GM21723 (cell line): ENCODE measurements around the gene SMIM3.
A peak's percentile ranks its signal among the peaks of the same experiment; 100 is the strongest.
"Not testable (repeated sequence)": the region's sequence is repeated elsewhere in the genome, so short reads cannot be mapped to it uniquely, and the experiment has no call there.

Source experiments
- ATAC-seq: cut with Tn5 transposase; IDR thresholded peaks from one replicate; pipeline ENCODE4 v1.9.1; 2021; ENCODE audit warnings: mild to moderate bottlenecking, moderate library complexity; ENCODE audit not compliant: unreplicated experiment

Gene SMIM3, protein sequence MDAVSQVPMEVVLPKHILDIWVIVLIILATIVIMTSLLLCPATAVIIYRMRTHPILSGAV

DNA sequence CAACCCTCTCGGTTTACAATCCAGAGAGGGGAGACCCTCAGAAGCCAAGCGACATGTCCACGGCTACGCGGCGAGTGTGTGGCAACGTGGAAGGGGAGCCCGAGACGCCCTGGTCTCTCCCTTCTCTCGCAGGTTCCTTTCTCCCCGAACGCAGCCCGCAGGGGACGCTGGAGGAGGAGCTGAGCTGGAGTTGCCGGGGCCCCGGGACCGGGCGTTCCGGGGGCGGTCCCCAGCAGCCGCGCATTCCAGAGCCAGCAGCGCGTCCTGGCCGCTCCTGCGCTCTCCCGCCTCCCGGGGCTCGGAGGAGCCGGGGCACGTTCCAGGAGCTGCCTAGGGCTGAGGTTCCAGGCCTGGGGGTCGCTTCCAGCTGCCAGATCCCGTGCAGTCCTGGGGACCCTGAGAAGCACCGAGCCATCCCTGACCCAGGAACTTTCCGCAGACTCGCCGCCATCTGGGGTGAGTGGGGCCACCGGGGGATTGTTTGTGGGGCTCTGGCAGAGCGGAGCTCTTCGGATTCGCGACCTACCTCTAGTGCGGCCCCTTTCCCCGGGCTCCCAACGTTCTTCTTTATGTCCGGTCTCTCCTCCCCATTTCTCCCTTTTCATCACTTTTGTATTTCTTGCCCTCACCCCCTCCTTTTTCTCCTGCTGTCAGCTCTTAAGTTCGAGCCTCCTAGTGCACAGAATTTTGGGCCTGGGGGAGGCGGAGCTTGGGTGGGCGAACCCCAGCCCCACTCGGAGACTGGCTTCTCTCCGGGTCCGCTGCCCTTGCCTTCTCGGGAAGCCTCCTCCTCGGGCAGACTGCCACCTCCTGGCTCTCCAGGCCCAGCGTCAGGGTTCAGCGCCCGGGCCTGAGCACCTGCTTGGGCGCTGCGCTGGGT lies at the start of gene SMIM3:
SMIM3 (plus strand) TSS at position 241 of the 880 bp plus-strand sequence. CDS start 16,684 bp downstream, outside the sequence.
- peak; percentile 38 for ATAC-seq

DNA sequence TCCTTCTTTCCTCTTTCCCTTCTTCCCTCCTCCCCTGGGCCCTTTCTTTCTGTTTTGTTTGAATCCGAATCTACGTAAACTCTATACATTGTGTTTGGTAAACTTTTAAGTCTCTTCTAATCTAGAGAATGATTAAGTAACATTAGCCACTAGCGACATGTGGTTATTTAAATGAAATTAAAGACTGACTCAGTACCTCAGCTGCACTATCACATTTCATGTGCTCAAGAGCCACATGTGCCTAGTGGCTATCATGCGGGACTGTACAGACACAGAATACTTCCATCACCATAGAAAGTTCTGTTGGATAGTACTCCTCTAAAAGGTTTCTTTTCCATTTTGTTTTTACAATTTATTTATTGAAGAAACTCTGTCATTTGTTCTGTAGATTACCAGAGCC lies 48.7 kb upstream of the SMIM3 start:
- no peak for ATAC-seq

DNA sequence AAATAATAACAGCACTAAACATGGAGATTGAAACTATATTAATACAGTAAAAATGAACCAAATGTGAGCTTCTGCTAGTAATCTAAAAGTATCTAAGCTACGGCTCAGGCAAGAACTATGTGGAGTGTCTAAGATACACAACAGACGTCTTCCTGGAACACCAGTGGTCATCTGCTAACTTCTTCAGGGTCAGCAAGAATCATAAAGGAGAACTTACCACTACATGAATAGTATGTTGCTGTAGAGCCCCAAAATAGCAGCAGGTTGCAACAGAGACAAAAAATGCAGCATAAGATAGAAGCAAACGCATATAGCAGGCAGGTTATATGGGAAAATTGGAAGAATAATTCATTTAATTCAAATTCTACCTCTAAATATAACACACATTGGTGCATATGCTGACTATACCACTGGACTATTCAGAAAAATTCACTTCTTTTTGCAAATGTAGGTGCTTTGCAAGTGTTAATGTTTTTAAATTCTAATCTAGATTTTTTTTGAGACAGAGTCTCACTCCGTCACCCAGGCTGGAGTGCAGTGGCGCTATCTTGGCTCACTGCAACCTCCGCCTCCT lies 46.8 kb upstream of the SMIM3 start:
- no peak for ATAC-seq

DNA sequence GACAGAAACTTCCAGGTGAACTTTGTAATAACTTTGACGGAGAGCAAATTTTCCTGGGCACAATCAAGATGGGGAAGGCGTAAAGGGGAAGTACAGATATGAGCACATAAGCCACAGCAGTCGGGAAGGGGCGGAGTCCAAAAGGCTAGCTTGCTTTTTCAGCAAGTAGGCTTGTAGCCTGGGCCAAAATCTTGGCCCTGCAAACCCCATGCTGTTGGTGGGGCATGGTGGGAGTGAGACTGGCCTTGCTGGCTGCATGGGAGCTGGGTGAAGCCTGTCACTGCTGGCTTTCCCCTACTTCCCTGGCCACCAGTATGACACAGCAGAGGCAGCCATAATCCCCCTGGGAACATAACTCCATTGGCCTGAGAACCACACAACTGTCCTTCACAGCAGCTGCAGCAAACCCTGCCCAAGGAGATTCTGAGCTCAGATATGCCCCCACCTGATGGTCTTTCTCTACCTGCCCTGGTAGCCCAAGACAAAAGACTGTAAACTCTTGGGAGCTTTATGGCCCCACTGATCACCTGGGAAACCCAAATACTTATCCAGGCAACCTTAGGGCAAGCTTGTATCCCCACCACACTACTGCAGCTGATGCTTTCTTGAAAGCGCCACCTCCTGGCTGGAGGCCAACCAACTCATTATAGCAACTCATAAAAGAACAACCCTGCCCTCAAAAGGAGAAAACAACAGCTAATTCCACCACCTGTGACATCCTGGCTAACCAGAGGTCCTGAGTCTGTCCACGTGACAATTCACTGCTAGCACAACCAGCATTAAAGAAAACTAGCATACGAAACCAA lies 43.8 kb upstream of the SMIM3 start:
- no peak for ATAC-seq

DNA sequence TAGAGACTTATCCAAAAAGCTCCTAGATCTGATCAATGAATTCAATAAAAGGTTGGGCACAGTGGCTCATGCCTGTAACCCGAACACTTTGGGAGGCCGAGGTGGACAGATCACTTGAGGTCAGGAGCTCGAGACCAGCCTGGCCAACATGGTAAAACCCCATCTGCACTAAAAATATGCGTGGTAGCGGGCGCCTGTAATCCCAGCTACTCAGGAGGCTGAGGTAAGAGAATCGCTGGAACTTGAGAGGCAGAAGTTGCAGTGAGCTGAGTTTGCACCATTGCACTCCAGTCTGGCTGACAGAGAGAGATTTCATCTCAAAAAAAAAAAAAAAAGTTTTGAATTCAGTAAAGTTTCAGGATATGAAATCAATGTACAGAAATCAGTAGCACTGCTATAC lies 39.7 kb upstream of the SMIM3 start:
- ATAC-seq, result no peak

DNA sequence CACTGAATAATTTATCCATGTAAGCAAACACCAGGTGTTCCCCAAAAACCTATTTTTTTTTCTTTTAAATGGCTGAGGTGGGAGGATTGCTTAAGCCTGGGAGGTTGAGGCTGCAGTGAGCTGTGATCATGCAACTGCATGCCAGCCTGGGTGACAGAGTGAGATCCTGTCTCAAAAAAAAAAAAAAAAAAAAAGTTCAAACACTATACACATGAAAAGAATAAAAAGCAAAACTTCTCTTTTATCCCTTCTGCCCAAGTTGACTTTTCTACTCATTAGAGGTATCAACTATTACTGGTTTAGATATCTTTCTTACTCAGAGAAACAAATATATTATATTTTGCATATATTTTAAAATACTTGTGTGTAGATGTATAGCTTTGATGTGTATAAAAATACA lies 37.6 kb upstream of the SMIM3 start:
- no peak for ATAC-seq

DNA sequence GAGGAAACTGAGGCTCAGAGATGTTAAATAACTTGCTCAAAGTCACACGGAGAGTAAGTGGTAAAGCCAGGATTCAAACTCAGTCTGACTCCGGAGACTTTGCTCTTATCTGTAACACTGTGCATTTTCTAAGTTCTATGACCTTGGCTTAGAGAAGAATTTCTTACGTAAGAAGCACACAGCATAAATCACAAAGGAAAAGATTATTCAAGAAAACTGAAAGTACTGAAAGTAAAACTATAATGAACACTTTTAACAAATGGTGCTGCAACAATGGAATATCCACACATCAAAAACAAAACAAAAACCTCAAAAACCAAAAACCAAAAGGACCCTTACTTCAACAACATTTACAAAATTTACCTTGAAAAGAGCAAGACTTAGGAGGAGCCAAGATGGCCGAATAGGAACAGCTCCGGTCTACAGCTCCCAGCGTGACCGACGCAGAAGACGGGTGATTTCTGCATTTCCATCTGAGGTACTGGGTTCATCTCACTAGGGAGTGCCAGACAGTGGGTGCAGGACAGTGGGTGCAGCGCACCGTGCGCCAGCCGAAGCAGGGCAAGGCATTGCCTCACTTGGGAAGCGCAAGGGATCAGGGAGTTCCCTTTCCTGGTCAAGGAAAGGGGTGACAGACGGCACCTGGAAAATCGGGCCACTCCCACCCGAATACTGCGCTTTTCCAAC lies 36.0 kb upstream of the SMIM3 start:
- ATAC-seq, result not testable (repeated sequence)

DNA sequence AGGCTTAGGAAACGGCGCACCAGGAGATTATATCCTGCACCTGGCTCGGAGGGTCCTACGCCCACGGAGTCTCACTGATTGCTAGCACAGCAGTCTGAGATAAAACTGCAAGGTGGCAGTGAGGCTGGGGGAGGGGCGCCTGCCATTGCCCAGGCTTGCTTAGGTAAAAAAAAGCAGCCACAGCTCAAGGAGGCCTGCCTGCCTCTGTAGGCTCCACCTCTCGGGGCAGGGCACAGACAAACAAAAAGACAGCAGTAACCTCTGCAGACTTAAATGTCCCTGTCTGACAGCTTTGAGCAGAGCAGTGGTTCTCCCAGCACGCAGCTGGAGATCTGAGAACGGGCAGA lies 35.4 kb upstream of the SMIM3 start:
- not testable (repeated sequence) for ATAC-seq

DNA sequence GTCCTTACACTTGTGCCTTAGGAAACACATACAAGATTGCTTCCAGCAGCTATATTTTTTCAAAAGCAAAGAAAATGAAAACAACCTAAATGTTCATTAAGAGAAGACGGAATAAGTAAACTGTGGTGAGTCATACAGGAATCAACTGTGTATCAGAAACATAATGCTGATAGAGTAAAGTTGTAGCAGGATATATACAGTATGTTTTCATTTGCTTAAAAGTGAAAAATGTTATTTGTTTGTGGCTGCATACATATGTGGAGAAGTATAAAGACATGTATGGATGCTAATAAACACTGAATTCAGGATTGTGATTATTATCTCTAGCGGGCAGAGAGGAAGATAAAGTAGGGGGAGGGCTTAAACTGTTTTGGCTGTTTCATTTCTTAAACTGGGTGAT lies 28.1 kb upstream of the SMIM3 start:
- no peak for ATAC-seq

DNA sequence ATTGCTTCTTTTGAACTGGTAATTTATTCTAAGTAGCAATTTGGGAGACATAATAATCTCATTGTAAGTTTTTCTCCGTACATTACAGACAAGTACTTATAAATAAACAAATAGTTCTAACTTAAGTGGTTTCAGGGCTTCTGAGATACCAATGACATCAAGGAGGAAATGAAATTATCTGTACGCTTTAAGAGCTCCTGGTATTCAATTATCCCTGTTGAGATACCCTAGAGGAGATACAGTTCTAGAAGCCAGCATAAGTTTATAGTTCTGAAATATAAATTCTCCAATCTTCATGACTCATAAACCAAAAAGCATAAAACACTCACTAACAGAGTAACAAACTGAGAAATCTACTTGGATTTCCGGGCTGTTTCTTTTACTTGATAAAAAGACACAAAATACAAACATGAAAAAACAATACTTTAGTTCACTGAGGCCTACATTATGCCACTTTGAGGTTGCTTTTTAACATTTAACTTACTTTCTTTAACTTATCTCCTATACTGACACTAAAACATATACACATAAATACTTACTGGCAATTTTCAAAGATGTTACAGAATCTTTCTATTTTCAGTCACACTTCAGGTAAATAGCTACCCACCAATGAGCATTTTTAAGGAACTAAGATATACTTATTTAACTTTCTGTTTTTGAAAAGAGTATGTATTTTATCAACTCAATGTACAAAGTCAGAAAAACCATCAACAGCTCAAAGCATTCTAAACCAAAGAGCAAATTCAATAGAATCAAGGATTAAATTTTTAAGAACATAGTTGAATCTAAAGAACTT lies 27.3 kb upstream of the SMIM3 start:
- ATAC-seq, result peak; percentile 64

DNA sequence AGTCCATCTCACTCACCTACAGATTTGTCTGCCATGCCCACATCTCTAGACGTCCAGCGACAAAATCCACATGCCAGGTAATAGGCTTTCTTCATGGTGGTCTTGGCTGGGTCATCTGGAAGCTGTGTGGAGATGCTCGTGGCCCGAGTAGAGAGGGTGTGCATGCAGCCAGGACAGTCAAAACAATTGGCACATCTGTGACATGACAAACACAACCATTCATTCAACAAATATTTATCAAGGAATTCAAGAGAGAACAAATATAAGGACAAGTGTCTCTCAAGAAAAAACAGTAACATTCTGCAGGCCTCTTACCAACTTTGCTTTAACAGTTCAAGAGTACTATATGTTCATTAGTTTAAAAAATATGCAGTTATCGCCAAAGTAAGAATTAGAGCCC lies 25.1 kb upstream of the SMIM3 start:
- no peak for ATAC-seq

DNA sequence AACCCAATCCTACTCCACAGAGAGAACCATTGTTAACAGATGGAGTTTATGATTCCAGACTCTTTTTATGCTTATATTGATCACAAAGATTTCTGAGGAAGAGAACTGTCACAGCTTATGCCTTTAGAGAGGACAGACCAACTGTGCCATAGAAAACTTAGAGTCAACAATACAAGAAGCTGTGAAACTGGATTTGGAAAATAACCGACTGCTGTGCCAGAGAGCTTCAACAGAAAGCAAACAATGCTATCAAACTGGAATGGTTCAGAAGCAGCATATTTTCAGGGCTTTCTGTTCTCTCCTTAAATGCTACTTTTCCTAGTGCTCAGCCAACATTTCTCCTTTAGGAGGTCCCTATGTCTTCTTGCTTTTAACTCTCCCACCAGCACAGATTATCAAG lies 24.7 kb upstream of the SMIM3 start:
- no peak for ATAC-seq

DNA sequence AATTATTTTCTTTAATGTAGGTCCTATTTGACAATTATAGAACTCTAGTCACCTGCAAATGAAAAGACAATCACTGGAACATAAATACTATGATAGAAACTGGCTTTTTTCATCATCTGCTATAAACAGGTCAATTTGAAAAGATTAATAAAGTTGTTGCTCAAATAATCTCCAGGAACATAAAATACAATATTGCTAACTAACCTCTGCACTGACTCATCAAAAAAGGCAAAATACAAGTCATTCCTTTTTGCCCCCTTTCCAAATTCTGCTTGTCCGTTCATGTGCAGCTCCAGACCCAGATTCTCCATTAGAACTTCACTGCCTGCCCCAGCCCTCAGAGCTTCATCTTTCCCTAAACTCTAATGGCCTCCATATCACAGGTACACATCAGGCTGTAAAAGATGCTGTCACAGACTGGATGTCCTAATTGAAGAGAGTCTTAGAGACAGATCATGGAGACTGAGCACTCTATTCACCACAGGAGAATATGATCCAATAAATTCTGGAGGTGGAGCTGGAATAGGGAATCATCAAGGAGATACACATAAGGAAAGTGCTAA lies 21.4 kb upstream of the SMIM3 start:
- ATAC-seq, result no peak

DNA sequence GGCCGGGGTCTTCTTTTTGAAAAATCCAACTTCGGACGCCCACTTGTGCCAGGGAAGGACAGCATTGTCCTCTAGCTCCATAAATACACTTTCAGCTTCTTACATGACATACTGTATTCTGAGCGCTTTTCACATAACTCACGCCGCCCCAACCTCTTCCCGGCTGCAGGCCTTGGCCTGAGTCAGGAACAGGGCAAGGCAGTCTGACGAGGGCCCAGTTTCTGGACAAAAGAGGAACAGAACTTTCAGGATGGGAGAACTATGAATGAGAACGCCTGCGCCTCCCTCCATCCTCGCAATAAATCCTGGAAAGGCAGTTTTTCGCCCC lies 20.4 kb upstream of the SMIM3 start:
- ATAC-seq, result peak; percentile 25

DNA sequence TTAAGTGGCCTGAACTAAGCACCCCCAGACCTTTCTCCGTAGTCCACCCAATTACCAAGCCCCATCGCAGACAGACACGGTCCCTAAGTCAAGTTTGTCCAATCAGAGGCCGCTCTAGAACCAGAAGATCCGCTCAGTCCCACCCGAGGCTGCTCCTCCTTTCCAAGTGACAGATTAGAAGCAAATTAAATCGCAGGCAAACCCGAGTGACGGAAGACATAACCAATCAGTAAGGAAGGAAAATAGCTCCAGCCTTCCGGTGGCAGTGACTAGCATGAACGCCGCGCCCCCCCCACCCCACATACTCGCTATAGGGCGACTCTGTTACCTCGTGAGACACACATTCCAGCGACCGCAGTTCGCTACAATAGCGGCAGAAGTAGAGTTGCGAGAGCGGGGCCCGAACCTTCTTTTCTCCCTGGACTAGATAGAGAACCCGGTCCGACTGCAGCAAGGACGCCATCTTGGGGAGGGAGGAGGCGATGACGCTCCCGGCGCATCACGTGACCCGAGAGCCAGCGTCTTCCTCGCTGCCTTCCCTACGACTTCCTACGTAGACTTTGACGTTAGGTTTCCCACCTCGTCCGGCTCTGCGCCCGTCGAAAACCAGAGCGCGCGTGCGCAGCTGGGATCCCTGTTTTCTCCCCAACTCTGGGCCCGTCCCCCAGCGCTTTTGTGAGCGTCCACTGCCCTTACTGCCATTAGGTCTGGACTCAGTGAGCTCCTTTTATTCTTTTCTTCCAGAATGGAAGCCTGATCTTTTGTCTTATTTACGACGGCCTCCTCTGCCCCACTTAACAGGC lies 19.8 kb upstream of the SMIM3 start, which contains the start of gene DCTN4:
DCTN4 (minus strand) TSS at position 487 of the 803 bp plus-strand sequence; CDS start at position 463, 24 bp downstream.
- peak; percentile 97 for ATAC-seq

DNA sequence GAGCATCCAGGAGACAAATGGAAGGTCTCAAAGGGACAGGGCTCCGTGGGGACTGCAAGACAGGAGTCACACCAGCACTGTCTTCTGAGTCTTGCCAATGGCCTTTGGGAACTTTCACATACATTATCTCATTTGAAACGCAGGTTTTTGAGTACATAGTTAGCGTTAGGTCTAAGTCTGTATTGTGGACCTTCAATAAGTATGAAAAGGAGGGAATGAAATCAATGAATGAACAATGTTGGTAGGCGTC lies 19.3 kb upstream of the SMIM3 start:
- ATAC-seq, result no peak

DNA sequence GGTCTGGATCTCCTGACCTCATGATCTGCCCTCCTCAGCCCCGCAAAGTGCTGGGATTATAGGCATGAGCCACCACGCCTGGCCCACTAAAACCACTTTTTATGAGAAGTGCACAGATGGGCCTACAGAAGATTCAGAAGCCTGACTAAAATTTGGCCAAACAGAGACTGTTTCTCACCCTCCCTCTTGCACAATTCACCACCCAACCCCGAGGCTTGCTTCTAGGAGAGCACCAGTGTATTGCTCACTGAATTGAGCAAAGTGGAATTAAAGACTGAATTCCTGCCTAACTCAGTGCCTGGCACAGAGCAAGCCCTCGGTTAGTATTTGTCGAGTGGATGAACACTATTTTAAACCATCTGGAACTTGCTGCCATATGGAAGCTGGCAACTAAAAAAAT lies 16.3 kb upstream of the SMIM3 start:
- ATAC-seq, result no peak

DNA sequence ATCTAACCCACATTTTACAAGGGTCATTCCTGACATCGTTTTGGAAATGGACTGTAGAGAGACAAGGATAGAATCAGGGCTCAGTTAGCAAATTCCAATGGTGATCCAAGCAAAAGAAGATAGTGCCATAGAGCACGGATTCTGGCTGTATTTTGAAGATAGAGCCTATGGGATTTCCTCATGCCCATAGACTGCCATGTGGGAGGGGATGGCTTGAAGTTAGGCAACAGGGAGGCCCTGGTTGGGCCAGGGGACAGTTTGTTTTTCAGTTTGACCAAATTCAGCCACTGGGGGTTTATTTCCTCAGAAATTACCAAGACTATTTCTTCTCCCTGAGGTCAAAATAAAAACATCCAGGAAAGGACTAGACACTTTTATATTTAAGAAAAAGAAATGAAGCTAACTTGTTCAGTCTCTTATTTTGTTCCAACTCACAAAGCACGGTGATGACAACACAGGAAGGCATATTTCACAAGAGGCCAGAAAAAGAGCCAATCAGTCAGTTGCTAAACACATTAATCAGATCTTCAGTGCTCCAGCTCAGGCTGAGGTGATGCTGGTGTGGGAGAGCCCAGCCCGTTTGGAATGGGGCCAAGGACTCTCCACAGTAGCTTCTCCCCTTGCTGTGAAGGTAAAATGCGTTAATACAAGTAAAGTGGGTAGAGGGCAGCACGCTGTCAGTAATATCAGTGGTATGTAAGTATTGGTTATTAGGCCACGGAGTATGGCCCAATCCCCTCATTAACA lies 15.4 kb upstream of the SMIM3 start:
- ATAC-seq, result no peak

DNA sequence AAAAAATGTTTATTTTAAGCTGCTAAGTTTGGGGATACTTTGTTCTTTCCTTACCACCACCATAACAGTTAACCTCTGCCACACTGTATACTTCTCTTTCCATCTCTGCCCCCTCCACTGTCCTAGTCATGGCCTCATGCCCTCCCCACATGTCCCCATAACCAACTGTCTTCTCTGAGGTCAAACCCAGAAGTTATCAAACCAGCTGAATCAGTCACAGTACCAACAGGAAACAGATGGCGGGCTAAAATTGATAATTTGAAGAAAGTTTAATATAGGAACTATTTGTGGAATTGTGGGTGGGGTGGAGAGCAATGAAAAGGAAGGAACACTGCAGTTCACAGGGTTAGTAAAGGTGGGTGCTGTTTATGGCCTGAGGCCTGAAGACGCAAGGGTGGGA lies 14.0 kb upstream of the SMIM3 start:
- no peak for ATAC-seq
